LNCAP (cell line): ENCODE results near the gene CDKAL1.

ENCODE experiments used
- TF ChIP-seq, protein P1 (sequence below): fragments of 450-650 bp; IDR thresholded peaks from 2 replicates; pipeline ENCODE4 v1.5.1; 2017; ENCODE audit warnings: mild to moderate bottlenecking

The CDKAL1 gene

GRCh38 chr6:20976391-20976918 lies 442.2 kb downstream of the CDKAL1 start:
- TF ChIP-seq, protein P1, sequence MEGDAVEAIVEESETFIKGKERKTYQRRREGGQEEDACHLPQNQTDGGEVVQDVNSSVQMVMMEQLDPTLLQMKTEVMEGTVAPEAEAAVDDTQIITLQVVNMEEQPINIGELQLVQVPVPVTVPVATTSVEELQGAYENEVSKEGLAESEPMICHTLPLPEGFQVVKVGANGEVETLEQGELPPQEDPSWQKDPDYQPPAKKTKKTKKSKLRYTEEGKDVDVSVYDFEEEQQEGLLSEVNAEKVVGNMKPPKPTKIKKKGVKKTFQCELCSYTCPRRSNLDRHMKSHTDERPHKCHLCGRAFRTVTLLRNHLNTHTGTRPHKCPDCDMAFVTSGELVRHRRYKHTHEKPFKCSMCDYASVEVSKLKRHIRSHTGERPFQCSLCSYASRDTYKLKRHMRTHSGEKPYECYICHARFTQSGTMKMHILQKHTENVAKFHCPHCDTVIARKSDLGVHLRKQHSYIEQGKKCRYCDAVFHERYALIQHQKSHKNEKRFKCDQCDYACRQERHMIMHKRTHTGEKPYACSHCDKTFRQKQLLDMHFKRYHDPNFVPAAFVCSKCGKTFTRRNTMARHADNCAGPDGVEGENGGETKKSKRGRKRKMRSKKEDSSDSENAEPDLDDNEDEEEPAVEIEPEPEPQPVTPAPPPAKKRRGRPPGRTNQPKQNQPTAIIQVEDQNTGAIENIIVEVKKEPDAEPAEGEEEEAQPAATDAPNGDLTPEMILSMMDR: no peak

- TF ChIP-seq, protein P1: no peak
These were observed 443.9 kb downstream of the CDKAL1 start for GRCh38 chr6:20978151-20978614.

DNA sequence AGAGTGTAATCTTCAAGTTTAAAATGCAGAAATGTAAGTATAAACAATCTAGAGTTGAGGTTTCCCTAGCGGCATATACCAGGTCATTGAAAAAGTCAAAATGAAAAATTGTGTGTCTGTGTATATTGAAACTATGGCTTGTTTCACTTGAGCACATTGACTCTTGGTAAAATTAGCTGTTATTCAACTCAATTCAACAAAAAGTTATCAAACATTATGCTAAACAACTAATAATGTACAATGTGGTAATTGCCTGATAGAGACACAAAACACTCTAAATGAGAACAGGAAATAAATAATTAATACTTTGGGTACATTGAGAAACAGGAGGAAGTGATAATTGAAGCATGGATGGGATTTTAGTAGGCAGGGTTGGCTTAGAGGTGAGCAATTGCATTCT lies 444.8 kb downstream of the CDKAL1 start:
- TF ChIP-seq, protein P1: no peak

GRCh38 chr6:20983961-20984360 lies 449.7 kb downstream of the CDKAL1 start:
- TF ChIP-seq, protein P1: no peak

GRCh38 chr6:20985821-20986220 lies 451.6 kb downstream of the CDKAL1 start:
- TF ChIP-seq, protein P1: no peak

- TF ChIP-seq, protein P1: no peak
These were observed 457.7 kb downstream of the CDKAL1 start for GRCh38 chr6:20991910-20992309.

GRCh38 chr6:20996099-20996498 lies 461.8 kb downstream of the CDKAL1 start:
- TF ChIP-seq, protein P1: no peak

- TF ChIP-seq, protein P1: no peak
These were observed 463.0 kb downstream of the CDKAL1 start for GRCh38 chr6:20997143-20997769.
